ENCODE results near the gene IMMP2L. TPM values are rescaled to one million over a fixed set of nuclear protein-coding genes. Genes with fewer than 3 reads are reported as not detected.

The IMMP2L gene
- total RNA-seq, 2 donors from 2014 or later, result 13.1 to 22.7 TPM

DNA sequence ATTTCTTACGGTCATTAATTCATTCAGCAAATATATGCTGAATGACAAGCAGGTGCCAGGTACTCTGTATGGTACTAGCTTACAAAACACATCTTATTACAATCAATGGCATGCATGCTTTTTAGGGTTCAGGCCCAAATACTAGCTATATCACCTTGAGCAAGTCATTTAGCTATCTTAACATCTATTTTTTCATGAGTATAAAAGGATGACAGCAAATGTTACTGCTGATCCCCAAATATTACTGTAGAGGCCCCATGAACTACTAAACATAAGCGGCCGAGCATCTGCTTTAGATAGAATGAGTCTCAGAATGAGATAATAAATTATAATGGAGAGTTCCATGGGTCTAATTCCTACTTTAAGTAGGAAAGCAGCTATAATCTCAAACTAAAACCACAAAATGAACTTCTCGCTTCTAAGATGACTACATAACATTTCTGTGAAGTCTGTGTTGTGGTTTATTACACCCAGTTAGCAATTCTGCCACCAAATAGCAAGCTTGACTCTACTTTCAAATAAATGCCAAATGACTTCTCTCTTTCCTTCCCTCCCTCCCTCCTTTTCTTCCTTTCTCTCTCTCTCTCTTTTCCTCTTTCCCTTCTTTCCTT lies 585.1 kb downstream of the IMMP2L start:
- Histone ChIP-seq H3K27me3 (replicated peaks; ENCODE audit: insufficient read depth) (no peaks in the 10 kb centered on the region), H3K4me1 (ENCODE audit: control insufficient read depth in 1 of 2, low read depth in 2 of 2) (no peaks in the 10 kb centered on the region), H3K9me3 (no peaks in the 10 kb centered on the region), H3K27ac (no peak overlapping the region), H3K36me3 (no peaks in the 10 kb centered on the region), H3K4me3 (no peak overlapping the region)
- TF ChIP-seq, protein P1, sequence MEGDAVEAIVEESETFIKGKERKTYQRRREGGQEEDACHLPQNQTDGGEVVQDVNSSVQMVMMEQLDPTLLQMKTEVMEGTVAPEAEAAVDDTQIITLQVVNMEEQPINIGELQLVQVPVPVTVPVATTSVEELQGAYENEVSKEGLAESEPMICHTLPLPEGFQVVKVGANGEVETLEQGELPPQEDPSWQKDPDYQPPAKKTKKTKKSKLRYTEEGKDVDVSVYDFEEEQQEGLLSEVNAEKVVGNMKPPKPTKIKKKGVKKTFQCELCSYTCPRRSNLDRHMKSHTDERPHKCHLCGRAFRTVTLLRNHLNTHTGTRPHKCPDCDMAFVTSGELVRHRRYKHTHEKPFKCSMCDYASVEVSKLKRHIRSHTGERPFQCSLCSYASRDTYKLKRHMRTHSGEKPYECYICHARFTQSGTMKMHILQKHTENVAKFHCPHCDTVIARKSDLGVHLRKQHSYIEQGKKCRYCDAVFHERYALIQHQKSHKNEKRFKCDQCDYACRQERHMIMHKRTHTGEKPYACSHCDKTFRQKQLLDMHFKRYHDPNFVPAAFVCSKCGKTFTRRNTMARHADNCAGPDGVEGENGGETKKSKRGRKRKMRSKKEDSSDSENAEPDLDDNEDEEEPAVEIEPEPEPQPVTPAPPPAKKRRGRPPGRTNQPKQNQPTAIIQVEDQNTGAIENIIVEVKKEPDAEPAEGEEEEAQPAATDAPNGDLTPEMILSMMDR (IDR thresholded peaks at IDR 0.05), result no peak
- DNase-seq (ENCODE audit: low spot score) (no peak), ATAC-seq (ENCODE audit: insufficient number of reproducible peaks, low FRiP score, low read depth) (no peak)

GRCh38 chr7:110975486-110975885 lies 586.8 kb downstream of the IMMP2L start:
- DNase-seq (ENCODE audit: low spot score), result no peak
- Histone ChIP-seq H3K4me1 (ENCODE audit: control insufficient read depth in 1 of 2, low read depth in 2 of 2) (no peaks in the 10 kb centered on the region), H3K9me3 (no peaks in the 10 kb centered on the region), H3K27me3 (replicated peaks; ENCODE audit: insufficient read depth) (no peaks in the 10 kb centered on the region), H3K36me3 (no peaks in the 10 kb centered on the region), H3K27ac (no peak overlapping the region), H3K4me3 (no peak overlapping the region)
- ATAC-seq (ENCODE audit: insufficient number of reproducible peaks, low FRiP score, low read depth), result no peak
- TF ChIP-seq, protein P1 (IDR thresholded peaks at IDR 0.05), result no peak

GRCh38 chr7:110974441-110974840 lies 587.9 kb downstream of the IMMP2L start:
- Histone ChIP-seq H3K4me1 (ENCODE audit: control insufficient read depth in 1 of 2, low read depth in 2 of 2) (no peaks in the 10 kb centered on the region), H3K27me3 (replicated peaks; ENCODE audit: insufficient read depth) (no peaks in the 10 kb centered on the region), H3K36me3 (no peaks in the 10 kb centered on the region), H3K27ac (no peak overlapping the region), H3K9me3 (no peaks in the 10 kb centered on the region), H3K4me3 (no peak overlapping the region)
- TF ChIP-seq, protein P1 (IDR thresholded peaks at IDR 0.05), result no peak
- ATAC-seq (ENCODE audit: insufficient number of reproducible peaks, low FRiP score, low read depth) (no peak), DNase-seq (ENCODE audit: low spot score) (no peak)

GRCh38 chr7:110973196-110973990 lies 588.9 kb downstream of the IMMP2L start:
- no peaks in the 10 kb centered on the region for H3K9me3 ChIP-seq
- TF ChIP-seq, protein P1 (IDR thresholded peaks at IDR 0.05), result no peak
- H3K4me1 ChIP-seq (ENCODE audit: control insufficient read depth in 1 of 2, low read depth in 2 of 2), result no peaks in the 10 kb centered on the region
- no peaks in the 10 kb centered on the region for H3K36me3 ChIP-seq
- H3K4me3 ChIP-seq, result no peak overlapping the region
- H3K27ac ChIP-seq, result no peak overlapping the region
- ATAC-seq (ENCODE audit: insufficient number of reproducible peaks, low FRiP score, low read depth) (no peak), DNase-seq (ENCODE audit: low spot score) (no peak)
- no peaks in the 10 kb centered on the region for H3K27me3 ChIP-seq (replicated peaks; ENCODE audit: insufficient read depth)

- no peak for DNase-seq (ENCODE audit: low spot score)
- no peak for ATAC-seq (ENCODE audit: insufficient number of reproducible peaks, low FRiP score, low read depth)
- Histone ChIP-seq H3K36me3 (no peaks in the 10 kb centered on the region), H3K4me3 (no peak overlapping the region), H3K27me3 (replicated peaks; ENCODE audit: insufficient read depth) (no peaks in the 10 kb centered on the region), H3K27ac (no peak overlapping the region), H3K9me3 (no peaks in the 10 kb centered on the region), H3K4me1 (ENCODE audit: control insufficient read depth in 1 of 2, low read depth in 2 of 2) (peaks cover 9 to 14% of the 10 kb centered on the region in 2 donors)
- TF ChIP-seq, protein P1 (IDR thresholded peaks at IDR 0.05), result no peak
Observed at GRCh38 chr7:110964775-110965174, 597.5 kb downstream of the IMMP2L start.

Measured in thoracic aorta (tissue), 2 donors.